GM19025 (cell line): ENCODE results near the gene C12orf76.
A peak's percentile ranks its signal among the peaks of the same experiment; 100 is the strongest.

ENCODE experiments used
- ATAC-seq: cut with Tn5 transposase; IDR thresholded peaks from one replicate; pipeline ENCODE4 v1.9.1; 2021; ENCODE audit warnings: mild to moderate bottlenecking, low read depth, moderate library complexity; ENCODE audit not compliant: unreplicated experiment

C12orf76 gene

GRCh38 chr12:109998241-109998903 is 50.0 kb downstream of the C12orf76 start:
- ATAC-seq: no peak

DNA sequence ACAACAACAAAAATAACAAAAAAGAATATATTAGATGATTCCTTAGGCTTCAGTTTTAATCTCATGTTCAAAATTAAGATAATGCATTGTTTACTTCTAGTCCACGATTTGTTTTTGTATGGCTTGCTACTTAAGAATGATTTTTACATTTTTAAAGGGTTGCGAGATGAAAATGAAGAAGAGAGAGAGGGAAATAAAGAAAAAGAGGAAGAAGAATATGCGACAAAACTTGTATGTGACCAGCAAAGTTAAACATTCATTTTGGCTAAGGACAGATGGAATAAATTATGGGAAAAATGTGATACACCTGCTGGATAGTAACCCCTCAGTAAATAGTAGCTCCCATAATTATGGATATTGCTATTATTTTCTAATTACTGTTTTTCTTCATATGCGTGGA is 50.9 kb downstream of the C12orf76 start:
- no peak for ATAC-seq

DNA sequence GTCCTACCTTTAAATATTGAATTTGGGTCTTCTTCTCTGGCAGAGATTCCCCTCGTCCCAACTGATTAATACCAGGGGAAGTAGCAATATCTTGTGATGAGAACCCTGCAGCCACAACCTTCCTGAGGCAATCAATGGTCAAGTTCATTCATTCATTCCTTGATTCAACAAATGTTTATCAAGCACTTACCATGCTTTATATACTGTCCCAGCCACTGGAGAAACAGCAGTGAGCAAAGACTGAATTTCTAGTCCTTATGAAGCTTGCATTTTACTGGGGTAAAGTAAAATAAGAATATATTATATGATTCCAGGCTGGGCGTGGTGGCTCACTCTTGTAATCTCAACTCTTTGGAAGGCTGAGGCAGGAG is 51.9 kb downstream of the C12orf76 start:
- ATAC-seq: no peak

GRCh38 chr12:109995686-109996482 is 52.4 kb downstream of the C12orf76 start, which contains the start of gene GIT2:
TSS of gene GIT2 (minus strand) at chr12:109996368. CDS start at chr12:109996224, 144 bp downstream.
- ATAC-seq: peak; percentile 60

DNA sequence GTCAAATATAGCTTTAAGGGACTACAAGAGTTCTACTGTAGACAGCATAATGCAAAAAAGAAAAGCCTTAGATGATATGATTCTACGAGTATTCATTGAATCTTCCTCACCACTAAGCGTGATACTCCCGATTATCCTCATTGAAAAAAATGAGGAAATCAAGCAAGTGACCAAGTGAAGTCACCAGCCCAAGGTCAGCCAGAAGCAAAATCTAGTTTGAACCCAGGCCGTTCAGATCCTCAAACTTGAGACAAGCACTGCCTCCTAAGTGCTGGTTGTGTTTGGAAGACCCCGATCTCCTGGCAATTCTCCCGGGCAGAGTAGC is 53.0 kb downstream of the C12orf76 start:
- ATAC-seq: no peak

- ATAC-seq: no peak
These were observed 53.7 kb downstream of the C12orf76 start for GRCh38 chr12:109994401-109995175.

GRCh38 chr12:109993091-109993490 is 55.2 kb downstream of the C12orf76 start:
- no peak for ATAC-seq

DNA sequence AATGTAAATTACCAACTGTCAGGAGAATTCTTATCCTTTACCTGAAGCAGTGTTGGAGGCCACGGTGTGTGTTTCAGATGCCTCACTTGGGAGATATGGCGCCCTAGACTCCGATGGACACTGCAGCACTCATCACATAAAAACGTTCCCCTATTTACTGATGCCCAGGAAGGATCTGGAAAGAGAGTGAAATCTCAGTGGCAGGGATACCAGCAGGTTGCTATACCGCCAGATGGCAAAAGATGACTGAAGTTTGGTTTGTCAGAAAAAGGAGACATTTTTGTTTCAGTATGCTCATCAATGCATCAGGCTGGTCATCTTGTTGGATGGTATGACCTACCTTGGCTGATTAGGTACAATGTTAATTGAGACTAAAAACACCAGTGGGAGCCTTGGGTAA is 56.7 kb downstream of the C12orf76 start:
- ATAC-seq: no peak
